Measurements from ENCODE around the gene TEAD2.

TEAD2 gene

GRCh38 chr19:49340865-49341718 is 21.1 kb downstream of the TEAD2 start:
- Histone ChIP-seq H3K27ac (ENCODE audit: low read length) (no peak overlapping the region), H3K9me3 (ENCODE audit: insufficient read depth, low read depth, low read length) (no peaks in the 10 kb centered on the region), H3K4me3 (ENCODE audit: low read length) (no peak overlapping the region), H3K4me1 (ENCODE audit: insufficient read depth, low read length) (peaks cover 4% of the 10 kb centered on the region; the same call in 1 of the 2 replicates), H3K9ac (ENCODE audit: low read depth, low read length) (no peak overlapping the region), H3K27me3 (ENCODE audit: insufficient read depth, low read length) (peaks cover 23% of the 10 kb centered on the region), H3K36me3 (ENCODE audit: insufficient read depth, low read depth, low read length) (peaks cover 54% of the 10 kb centered on the region)

DNA sequence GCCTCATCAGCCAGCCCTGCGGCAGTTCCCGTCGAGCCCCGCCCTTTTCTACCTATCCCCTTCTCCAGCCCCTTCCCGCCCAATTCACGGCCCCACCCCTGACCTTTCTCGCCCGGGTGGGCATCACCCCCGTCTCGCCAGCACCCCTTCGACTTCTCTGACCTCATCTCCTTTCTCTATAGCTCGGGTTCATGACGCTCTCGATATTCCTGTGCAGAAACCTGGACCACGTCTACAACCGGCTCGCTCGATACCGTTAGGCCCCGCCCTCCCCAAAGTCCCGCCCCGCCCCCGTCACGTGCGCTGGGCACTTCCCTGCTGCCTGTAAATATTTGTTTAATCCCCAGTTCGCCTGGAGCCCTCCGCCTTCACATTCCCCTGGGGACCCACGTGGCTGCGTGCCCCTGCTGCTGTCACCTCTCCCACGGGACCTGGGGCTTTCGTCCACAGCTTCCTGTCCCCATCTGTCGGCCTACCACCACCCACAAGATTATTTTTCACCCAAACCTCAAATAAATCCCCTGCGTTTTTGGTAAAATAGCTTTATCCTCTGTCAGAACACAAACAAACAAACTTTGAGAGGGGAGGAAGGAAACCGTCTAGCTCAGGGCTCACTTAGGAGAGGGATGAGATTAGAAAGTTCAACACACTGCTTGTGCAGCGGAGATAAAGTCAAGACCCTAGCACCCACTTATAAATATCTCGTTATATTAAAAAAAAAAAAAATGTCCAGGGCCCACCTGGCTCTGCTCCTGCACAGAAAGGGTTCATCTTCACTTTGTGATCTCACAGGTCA is 21.9 kb downstream of the TEAD2 start:
- Histone ChIP-seq H3K4me3 (ENCODE audit: low read length) (peak overlapping the region; percentile 20; the same call in 1 of the 2 replicates), H3K4me1 (ENCODE audit: insufficient read depth, low read length) (peaks cover 4% of the 10 kb centered on the region; the same call in 1 of the 2 replicates)

GRCh38 chr19:49339301-49340068 is 22.7 kb downstream of the TEAD2 start:
- peaks cover 4% of the 10 kb centered on the region; the same call in 1 of the 2 replicates for H3K4me1 ChIP-seq (ENCODE audit: insufficient read depth, low read length)
- H3K27ac ChIP-seq (ENCODE audit: low read length): peak overlapping the region; percentile 78
- H3K9ac ChIP-seq (ENCODE audit: low read depth, low read length): peak overlapping the region; percentile 70; the same call in 1 of the 2 replicates
- peak overlapping the region; percentile 67 for H3K4me3 ChIP-seq (ENCODE audit: low read length)
- H3K27me3 ChIP-seq (ENCODE audit: insufficient read depth, low read length): peaks cover 29% of the 10 kb centered on the region
- peaks cover 40% of the 10 kb centered on the region for H3K36me3 ChIP-seq (ENCODE audit: insufficient read depth, low read depth, low read length)
- H3K9me3 ChIP-seq (ENCODE audit: insufficient read depth, low read depth, low read length): no peaks in the 10 kb centered on the region

More for the DNA sequence above, 21.9 kb downstream of the TEAD2 start:
- peaks cover 48% of the 10 kb centered on the region for H3K36me3 ChIP-seq (ENCODE audit: insufficient read depth, low read depth, low read length)
- no peak overlapping the region; the same call in 1 of the 2 replicates for H3K9ac ChIP-seq (ENCODE audit: low read depth, low read length)
- no peaks in the 10 kb centered on the region for H3K9me3 ChIP-seq (ENCODE audit: insufficient read depth, low read depth, low read length)
- peaks cover 25% of the 10 kb centered on the region for H3K27me3 ChIP-seq (ENCODE audit: insufficient read depth, low read length)
- no peak overlapping the region for H3K27ac ChIP-seq (ENCODE audit: low read length)

GRCh38 chr19:49338691-49339300 is 23.4 kb downstream of the TEAD2 start:
- Histone ChIP-seq H3K4me3 (ENCODE audit: low read length) (peak overlapping the region; percentile 67), H3K27ac (ENCODE audit: low read length) (peak overlapping the region; percentile 78), H3K36me3 (ENCODE audit: insufficient read depth, low read depth, low read length) (peaks cover 33% of the 10 kb centered on the region), H3K9me3 (ENCODE audit: insufficient read depth, low read depth, low read length) (no peaks in the 10 kb centered on the region), H3K9ac (ENCODE audit: low read depth, low read length) (peak overlapping the region; percentile 70; the same call in 1 of the 2 replicates), H3K4me1 (ENCODE audit: insufficient read depth, low read length) (peaks cover 4% of the 10 kb centered on the region; the same call in 1 of the 2 replicates), H3K27me3 (ENCODE audit: insufficient read depth, low read length) (peaks cover 29% of the 10 kb centered on the region)

DNA sequence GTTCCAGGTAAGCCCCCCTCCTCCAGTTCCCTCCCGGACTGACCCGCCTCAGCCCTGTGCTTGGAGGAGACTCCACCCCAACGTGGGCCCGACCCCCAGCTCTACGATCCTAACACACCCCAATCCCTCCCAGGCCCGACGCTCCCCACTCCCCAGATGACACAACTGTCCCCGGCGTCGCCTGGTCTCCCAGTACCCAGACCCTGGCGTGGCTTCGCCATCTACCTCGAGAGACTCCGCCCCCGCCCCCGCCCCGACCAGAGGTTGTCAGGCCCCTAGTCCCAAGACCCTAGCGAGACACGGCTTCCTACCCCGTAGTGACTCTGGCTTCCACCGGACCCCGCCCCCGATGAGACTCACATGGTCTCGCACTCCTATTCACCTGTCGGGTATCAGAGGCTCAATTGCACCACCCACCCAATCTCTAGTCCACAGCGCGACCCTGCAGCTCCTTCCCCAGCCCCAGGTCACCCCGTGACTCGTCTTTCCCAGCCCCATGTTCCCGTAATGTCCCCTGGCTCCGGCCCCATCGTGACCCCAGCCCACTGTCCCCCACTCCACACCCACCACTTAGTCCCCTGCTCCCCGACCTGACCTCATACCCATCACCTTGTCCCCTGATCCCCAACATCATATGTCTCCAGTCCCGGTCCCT is 24.1 kb downstream of the TEAD2 start:
- peaks cover 29% of the 10 kb centered on the region for H3K27me3 ChIP-seq (ENCODE audit: insufficient read depth, low read length)
- peaks cover 4% of the 10 kb centered on the region; the same call in 1 of the 2 replicates for H3K4me1 ChIP-seq (ENCODE audit: insufficient read depth, low read length)
- H3K9me3 ChIP-seq (ENCODE audit: insufficient read depth, low read depth, low read length): no peaks in the 10 kb centered on the region
- H3K4me3 ChIP-seq (ENCODE audit: low read length): peak overlapping the region; percentile 62; the same call in 1 of the 2 replicates
- H3K27ac ChIP-seq (ENCODE audit: low read length): no peak overlapping the region
- H3K36me3 ChIP-seq (ENCODE audit: insufficient read depth, low read depth, low read length): peaks cover 27% of the 10 kb centered on the region
- H3K9ac ChIP-seq (ENCODE audit: low read depth, low read length): no peak overlapping the region

DNA sequence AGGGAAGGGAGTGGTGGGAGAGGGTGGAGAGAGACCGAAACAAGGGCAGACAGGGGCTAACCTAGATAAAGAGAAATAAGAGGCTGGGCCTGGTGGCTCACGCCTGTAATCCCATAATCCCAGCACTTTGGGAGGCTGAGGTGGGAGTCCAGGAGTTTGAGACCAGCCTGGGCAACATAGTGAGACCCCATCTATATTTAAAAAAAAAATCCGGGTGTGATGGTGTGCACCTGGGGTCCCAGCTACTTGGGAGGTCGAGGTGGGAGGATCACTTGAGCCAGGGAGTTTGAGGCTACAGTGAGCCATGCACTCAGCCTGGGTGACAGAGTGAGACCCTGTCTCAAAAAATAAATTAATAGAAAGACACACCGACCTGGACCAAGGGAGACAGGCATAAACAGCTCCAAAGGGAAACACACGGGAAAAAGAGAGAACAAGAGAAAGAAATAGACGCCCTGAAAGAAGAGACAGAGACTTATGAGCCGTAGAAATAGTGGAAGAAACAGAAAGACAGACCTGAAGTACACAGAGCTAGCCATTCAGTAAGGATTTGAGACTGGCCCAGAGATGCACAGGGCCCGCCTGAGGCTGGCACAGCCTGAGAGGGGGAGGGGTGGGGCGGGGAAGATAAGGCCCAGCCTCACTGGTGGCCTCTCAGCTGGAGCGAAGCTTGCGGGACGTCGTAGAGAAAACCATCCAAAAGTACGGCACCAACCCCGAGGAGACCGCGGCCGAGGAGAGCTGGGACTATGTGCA is 24.8 kb downstream of the TEAD2 start:
- Histone ChIP-seq H3K27ac (ENCODE audit: low read length) (no peak overlapping the region), H3K4me1 (ENCODE audit: insufficient read depth, low read length) (peaks cover 4% of the 10 kb centered on the region; the same call in 1 of the 2 replicates), H3K27me3 (ENCODE audit: insufficient read depth, low read length) (peaks cover 29% of the 10 kb centered on the region), H3K36me3 (ENCODE audit: insufficient read depth, low read depth, low read length) (peaks cover 20% of the 10 kb centered on the region), H3K9me3 (ENCODE audit: insufficient read depth, low read depth, low read length) (no peaks in the 10 kb centered on the region), H3K4me3 (ENCODE audit: low read length) (peak overlapping the region; percentile 62; the same call in 1 of the 2 replicates), H3K9ac (ENCODE audit: low read depth, low read length) (no peak overlapping the region)

- Histone ChIP-seq H3K36me3 (ENCODE audit: insufficient read depth, low read depth, low read length) (peaks cover 14% of the 10 kb centered on the region), H3K27ac (ENCODE audit: low read length) (no peak overlapping the region), H3K4me1 (ENCODE audit: insufficient read depth, low read length) (peaks cover 4% of the 10 kb centered on the region; the same call in 1 of the 2 replicates), H3K9ac (ENCODE audit: low read depth, low read length) (no peak overlapping the region), H3K27me3 (ENCODE audit: insufficient read depth, low read length) (peaks cover 29% of the 10 kb centered on the region), H3K9me3 (ENCODE audit: insufficient read depth, low read depth, low read length) (no peaks in the 10 kb centered on the region), H3K4me3 (ENCODE audit: low read length) (no peak overlapping the region)
Measured at GRCh38 chr19:49336482-49337266, 25.5 kb downstream of the TEAD2 start.

DNA sequence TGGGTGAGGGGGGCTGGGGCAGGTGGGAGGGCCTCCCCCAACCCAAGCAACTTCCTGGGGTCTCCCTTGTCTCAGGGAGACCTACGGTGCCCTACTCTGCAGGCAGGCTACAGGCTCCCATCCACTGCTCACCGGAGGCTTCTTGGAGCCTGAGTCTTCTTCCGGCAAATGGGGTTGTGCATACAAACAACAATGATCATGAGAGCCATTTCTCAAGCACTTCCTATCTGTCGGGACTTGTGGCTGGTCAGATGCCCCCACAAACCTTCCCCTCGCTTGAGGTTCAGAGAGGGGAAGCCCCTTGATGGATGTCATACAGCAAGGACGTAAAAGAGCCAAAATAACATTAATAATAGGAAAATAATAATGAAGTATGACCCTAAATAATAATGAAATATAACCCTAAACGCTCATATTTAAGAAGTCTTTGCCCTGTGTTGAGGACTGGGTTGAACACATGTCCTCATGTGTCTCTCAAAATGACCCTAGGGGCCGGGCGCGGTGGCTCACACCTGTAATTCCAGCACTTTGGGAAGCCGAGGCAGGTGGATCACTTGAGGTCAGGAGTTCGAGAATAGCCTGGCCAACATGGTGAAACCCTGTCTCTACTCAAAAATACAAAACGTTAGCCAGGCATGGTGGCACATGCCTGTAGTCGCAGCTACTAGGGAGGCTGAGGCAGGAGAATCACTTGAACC is 26.3 kb downstream of the TEAD2 start:
- H3K27ac ChIP-seq (ENCODE audit: low read length): no peak overlapping the region
- H3K36me3 ChIP-seq (ENCODE audit: insufficient read depth, low read depth, low read length): peaks cover 6% of the 10 kb centered on the region; the same call in 1 of the 2 replicates
- H3K4me3 ChIP-seq (ENCODE audit: low read length): no peak overlapping the region
- peaks cover 4% of the 10 kb centered on the region; the same call in 1 of the 2 replicates for H3K4me1 ChIP-seq (ENCODE audit: insufficient read depth, low read length)
- H3K27me3 ChIP-seq (ENCODE audit: insufficient read depth, low read length): peaks cover 29% of the 10 kb centered on the region
- H3K9me3 ChIP-seq (ENCODE audit: insufficient read depth, low read depth, low read length): no peaks in the 10 kb centered on the region
- H3K9ac ChIP-seq (ENCODE audit: low read depth, low read length): no peak overlapping the region

GRCh38 chr19:49335071-49335783 is 27.0 kb downstream of the TEAD2 start, which contains the start of gene CD37:
Gene CD37, plus strand, starts transcription at chr19:49335406. Its CDS starts 135 bp downstream, at chr19:49335541.
- Histone ChIP-seq H3K4me3 (ENCODE audit: low read length) (no peak within 1 kb of the TSS), H3K36me3 (ENCODE audit: insufficient read depth, low read depth, low read length) (no peaks in the 10 kb centered on the region), H3K9me3 (ENCODE audit: insufficient read depth, low read depth, low read length) (no peaks in the 10 kb centered on the region), H3K4me1 (ENCODE audit: insufficient read depth, low read length) (peaks cover 4% of the 10 kb centered on the region; the same call in 1 of the 2 replicates), H3K27ac (ENCODE audit: low read length) (no peak within 1 kb of the TSS), H3K27me3 (ENCODE audit: insufficient read depth, low read length) (peaks cover 29% of the 10 kb centered on the region), H3K9ac (ENCODE audit: low read depth, low read length) (no peak within 1 kb of the TSS)
